ENCODE data around the gene TRIM39.

DNA sequence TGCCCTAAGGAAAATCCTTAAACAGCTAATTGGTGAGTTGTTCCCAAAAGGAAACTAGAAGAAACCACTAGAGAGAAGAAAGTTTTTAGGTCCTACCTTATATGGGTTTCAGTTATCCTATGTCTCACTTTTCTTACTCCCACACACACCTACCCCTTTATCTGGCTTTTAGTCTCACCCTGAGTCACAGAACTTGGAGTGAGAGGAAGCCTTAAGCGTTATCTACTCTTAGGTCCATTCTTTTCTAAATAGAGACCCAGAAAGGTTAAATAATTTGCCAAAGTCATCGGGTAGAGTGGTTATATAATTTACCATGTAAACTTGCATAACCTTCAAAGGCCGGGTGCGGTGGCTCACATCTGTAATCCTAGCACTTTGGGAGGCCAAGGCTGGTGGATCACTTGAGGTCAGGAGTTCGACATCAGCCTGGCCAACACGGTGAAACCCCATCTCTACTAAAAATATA, 13.9 kb downstream of the TRIM39 start:
- TF ChIP-seq, protein P1, sequence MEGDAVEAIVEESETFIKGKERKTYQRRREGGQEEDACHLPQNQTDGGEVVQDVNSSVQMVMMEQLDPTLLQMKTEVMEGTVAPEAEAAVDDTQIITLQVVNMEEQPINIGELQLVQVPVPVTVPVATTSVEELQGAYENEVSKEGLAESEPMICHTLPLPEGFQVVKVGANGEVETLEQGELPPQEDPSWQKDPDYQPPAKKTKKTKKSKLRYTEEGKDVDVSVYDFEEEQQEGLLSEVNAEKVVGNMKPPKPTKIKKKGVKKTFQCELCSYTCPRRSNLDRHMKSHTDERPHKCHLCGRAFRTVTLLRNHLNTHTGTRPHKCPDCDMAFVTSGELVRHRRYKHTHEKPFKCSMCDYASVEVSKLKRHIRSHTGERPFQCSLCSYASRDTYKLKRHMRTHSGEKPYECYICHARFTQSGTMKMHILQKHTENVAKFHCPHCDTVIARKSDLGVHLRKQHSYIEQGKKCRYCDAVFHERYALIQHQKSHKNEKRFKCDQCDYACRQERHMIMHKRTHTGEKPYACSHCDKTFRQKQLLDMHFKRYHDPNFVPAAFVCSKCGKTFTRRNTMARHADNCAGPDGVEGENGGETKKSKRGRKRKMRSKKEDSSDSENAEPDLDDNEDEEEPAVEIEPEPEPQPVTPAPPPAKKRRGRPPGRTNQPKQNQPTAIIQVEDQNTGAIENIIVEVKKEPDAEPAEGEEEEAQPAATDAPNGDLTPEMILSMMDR (IDR thresholded peaks at IDR 0.05) = no peak
- TF ChIP-seq POLR2AphosphoS5 (IDR thresholded peaks at IDR 0.05) (no peak), EP300 (IDR thresholded peaks at IDR 0.05) (no peak)
